T-helper 1 cell (primary cell): ENCODE data around the gene MUC4.
"Not testable (repeated sequence)": the region's sequence is repeated elsewhere in the genome, so short reads cannot be mapped to it uniquely, and the experiment has no call there.

Experiments
- DNase-seq, 5 donors: peaks; one replicate each; pipeline ENCODE4 v3.0.0-alpha.2; 2012 to 2020

The MUC4 gene

DNA sequence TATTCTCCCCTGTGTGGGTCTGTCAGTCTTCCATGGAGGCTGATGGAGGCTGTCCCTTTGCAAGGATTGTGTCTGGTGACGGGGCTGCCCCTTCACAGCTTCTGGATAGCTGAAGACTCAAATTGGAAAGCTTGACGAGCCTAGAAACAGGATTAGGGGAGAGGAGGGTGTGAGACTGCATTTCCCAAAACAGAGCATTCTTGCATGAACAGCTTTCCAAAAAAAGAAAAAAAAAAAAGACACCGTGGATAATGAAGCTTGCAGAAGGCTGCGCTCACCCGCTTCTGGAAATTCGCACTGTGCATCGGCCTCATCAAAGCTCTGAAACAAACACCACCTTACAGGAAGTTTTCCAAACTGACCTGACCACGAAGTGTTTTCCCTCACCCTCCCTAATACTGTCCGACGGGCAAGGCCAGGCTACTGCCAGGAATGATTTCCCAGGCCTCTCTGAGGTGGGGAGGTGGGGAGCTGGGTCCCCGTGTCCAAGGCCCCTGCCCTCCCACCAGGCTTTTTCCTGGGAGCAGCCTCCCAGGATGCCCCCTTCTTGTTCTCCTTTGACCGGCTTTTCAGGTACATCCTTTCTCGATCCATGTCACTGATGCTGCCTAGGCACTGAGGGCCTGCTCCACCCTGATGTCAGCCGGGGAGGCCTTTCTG lies 24.9 kb upstream of the MUC4 start:
- DNase-seq: no peak

DNA sequence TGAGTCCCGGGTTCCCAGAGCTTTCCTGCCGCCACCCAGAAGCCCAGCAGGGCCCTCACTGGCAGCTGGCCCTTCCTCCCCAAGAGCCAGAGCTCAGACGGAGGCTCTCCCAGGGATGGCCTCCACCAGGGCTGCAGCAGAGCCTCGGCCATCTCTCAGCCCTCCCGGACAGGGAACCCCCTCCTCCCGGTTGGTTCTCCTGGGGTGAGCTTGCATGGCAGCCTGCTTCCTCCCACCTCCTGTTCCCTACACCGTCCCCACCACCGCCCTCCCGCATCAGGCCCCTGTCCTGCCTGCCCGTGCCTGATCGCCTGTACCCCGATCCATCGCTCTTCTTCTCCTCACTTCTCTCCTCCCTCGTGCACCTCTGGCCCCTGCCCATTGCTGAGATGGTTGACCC lies 24.1 kb upstream of the MUC4 start:
- no peak for DNase-seq

DNA sequence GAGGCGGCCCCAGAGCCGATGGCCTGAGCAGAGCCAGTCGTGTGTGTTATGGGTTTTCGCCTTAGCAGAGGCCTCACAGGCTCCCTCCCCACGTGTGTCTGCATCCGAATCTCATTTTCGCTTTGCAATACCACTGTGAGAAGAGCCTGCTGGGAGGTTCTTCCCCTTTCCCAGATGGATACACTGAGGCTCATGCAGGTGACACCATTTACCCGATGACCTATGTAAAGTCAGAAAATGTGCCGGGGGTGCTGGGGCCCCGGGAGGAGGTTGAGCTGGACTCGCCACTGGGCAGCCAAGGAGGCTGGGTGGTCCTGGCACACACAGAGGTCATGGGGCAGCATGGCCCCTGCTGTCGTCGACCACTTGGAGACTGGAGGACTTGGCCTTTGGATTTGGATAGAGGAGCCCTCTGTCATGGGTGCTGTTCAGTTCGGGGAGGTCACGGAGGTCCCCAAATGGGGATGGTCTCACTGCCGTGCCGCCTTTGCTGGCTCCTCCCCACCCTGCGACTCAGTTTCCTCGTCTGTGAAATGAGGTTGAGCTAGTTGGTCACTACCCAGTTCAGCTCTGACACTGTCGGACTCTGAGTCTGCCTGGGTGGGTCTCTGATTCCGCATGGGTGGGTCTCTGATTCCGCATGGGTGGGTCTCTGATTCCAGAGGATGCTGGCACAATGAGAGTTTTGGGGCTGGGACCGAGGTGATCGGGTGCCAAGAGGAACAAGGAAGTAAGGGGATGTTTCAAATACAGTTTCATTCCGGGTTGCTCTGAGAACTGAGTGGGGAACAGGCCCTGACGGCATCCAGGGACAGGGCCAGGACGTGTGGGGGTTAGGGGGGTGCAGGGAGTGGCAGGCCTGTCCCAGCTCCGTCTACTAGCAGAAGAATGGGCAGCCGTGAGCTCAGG lies 23.2 kb upstream of the MUC4 start:
- DNase-seq: no peak

DNA sequence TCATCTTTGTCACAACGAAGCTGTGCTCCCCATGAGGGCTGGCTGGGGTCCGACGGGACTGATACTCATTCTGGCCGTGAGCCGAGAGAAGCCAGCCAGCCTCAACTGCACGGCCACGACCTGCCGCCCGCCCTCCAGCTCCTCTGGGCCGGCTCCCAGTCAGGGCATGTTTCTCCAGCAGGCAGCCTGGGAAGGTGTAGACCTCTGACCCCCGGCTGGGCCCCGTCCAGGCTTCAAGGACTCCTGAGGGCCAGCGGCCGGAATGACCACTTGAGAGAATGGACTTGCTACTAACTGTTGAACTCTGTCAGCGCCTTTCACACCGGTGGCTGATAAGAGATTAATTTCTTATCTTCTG lies 18.1 kb upstream of the MUC4 start:
- no peak for DNase-seq

DNA sequence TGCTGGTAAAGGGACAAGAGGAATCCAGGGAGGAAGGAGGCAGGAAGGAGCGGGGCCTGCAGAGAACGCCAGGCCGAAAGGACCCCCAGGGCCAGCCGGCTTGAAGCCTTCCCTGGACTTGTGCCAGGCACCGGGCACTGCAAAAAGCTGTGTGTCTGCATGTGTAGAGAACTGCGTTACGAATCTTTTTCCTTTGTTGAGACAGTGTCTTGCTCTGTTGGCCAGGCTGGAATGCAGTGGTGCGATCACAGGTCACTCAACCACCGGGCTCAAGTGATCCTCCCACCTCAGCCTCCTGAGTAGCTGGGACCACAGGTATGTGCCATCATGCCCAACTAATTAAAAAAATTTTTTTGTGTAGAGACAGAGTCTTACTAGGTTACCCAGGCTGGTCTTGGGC lies 17.0 kb upstream of the MUC4 start:
- DNase-seq: no peak

DNA sequence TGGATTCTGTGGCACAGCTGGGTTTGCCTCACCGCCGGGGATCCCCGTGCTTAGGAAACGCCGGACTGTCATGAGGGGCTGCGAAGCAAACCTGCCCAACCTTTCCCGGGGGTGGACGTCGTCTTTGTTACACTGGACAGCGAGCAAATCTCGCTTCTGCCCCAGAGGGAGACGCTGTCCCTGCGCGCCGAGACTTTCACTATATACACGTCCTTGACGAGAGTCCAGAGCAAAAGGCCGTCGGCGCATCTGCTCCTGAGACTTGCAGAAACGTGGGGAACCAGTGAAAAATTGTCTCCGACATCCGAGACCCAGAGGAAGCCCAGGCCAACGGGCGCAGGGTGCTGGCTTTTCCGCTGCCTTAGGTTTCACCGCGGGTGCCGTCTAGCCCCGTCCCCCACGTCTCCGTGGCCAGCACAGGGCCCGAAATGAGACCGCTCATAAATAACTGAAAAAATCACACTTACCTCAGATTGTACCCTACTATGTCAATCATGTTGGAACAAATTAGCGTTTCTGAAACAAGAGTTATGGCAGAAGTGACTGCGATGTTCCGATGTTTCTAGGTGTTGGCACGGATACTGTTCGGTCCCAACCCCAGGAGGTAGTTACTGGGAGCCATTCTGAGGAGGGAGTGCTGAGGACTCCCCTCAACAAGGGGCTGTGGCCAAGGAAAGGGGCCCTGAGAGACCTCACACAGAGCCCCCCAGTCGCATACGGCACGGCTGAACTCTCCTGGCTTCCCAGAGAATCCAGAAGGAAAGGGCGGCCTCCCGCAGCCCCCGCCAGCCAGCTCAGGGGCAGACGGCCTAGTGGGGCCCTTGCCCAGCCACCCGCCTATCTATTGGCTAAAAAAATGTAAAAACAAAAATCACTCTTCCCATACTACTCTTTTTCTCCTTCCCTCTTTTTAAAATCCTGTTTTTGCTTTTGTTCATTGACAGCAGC lies 14.4 kb upstream of the MUC4 start:
- no peak for DNase-seq

DNA sequence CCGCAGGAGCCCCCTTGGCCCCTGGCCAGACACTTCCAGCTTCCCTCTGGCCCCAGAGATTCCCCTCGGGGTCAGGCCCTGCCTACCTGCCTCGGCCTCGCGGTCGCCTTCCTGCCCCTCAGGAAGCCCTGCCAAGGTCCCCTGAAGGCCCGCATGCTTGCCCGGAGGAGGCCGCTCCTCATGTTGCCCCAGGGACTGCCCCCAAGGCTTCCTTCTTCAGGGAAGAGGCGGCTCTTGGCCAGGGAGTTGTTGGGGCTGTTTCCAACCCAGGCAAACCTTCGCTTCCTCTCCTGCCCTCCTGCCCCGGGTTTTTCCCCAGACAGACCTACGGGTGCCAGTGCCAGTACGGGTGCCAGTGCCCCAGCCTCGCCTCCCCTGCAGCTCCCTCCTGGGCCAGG lies 13.5 kb upstream of the MUC4 start:
- no peak for DNase-seq

DNA sequence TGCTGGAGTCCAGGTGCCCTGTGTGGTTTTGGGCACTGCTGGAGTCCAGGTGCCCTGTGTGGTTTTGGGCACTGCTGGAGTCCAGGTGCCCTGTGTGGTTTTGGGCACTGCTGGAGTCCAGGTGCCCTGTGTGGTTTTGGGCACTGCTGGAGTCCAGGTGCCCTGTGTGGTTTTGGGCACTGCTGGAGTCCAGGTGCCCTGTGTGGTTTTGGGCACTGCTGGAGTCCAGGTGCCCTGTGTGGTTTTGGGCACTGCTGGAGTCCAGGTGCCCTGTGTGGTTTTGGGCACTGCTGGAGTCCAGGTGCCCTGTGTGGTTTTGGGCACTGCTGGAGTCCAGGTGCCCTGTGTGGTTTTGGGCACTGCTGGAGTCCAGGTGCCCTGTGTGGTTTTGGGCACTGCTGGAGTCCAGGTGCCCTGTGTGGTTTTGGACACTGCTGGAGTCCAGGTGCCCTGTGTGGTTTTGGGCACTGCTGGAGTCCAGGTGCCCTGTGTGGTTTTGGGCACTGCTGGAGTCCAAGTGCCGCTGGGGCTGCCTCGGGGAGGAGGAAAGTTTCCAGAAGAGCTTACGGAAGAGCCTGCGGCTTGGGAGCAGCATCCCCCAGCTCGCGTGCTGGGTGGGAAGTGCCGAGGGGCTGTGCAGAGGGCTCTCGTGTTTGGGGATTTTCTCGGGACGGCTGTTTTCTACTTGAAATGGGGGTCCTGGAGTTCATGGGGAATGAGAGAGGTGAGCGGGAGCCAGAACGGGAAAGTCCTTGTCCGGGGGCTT lies 12.9 kb upstream of the MUC4 start:
- DNase-seq: not testable (repeated sequence)

DNA sequence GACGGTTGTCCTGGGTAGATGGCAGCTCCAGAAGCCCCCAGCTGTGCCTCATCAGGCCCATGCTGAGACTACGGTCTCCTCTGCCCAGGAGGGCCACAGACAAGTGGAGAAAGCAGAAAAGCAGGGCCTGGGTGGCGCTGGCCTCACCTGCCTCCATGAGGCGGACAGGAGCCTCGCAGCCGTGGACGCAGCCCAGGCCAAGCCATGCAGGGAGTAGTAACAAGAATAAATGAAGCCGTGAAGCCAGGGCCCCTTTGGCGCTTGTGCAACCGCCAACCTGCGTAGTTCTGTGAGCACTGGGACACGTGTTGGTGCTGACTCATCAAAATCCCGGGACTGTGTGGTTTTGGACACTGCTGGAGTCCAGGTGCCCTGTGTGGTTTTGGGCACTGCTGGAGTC lies 12.3 kb upstream of the MUC4 start:
- no peak for DNase-seq

DNA sequence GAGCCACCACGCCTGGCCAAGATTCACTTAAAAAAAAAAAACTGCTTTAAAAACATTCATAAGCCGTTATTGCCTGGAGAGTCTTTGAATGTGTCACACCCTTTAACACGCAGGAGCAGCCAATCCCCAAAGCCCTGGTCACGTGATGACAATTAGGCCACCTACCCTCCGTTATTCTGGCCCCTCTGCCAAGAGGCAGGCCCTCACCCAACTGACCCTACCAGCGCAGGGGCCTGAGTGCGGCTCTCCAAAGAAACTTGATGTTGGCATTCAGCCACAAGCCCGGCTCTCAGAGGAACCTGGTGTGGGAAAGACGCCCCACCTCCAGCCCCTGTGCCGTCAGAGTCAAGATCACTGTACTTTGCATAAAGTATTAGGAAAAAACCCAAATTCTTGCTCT lies 11.6 kb upstream of the MUC4 start:
- no peak for DNase-seq

DNA sequence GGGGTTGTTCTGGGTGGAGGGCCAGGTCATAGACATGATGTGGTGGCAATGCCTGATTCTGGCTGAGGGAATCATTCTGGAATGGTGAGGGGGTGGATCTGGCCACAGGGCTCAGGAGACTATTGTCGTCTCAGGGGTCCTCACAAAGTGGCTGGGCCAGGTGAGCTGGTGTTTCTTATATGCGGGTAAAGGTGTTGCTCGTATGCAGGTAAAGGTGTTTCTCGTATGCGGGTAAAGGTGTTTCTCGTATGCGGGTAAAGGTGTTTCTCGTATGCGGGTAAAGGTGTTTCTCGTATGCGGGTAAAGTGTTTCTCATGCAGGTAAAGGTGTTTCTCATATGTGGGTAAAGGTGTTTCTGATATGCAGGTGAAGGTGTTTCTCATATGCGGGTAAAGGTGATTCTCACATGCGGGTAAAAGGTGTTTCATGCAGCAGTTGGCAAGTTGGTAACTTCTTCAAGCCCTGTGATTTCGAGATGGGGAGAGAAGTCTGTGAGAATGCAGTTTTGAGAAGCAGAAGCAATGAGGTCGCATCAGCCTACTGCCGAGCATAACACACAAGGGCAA lies 10.5 kb upstream of the MUC4 start:
- DNase-seq: no peak

DNA sequence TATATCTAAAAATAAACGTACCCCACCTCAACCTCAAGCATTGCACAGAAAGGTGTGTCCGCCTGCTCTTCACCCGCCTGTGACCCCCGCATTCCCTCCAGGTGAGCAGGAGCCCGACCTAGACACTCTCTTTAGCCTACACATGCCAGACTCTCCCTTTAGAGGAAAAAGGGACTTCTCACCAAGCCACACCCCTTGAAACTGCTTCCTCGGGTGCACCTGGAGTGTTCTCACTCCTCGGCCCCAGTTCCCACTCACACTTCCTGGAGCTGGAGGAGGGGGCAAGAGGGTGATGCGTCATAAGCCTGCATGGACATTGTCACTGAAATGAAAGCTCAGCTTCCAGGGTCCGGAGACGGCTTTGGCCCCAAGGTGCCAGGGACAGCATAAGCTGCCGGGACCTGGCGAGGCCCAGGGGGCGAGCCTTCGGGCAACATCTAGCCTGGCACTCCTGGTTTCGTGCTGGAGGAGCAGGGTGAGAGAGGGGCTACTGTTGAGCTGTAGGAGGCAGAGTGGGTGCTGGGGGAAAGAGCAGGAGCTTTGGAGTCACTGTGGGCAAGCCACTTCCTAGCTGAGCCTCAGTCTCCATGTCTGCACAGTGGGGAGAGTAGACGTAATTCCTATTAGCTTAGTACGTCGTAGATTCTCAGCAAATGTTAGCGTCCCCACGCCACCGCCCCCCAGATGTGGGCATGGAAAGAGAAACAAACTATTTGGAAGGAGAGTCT lies 9.8 kb upstream of the MUC4 start:
- DNase-seq: no peak

DNA sequence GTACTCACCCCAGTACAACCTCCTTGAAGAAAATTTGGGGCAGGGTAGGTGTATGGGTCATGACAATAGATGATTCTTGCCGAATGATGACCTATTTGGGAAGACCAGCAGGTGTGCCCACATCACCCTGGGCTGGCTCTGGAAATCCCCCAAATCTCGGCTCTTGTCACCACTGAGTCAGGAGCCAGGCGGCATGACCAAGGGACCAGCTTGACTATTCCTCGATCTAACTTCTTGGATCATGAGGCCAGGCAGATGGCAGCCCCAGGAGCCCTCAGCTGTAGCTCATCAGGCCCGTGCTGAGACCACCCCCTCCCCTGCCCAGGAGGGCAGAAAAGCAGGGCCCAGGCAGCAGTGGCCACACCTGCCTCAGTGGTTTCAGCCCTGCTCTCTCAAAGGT lies 9.2 kb upstream of the MUC4 start:
- DNase-seq: no peak

DNA sequence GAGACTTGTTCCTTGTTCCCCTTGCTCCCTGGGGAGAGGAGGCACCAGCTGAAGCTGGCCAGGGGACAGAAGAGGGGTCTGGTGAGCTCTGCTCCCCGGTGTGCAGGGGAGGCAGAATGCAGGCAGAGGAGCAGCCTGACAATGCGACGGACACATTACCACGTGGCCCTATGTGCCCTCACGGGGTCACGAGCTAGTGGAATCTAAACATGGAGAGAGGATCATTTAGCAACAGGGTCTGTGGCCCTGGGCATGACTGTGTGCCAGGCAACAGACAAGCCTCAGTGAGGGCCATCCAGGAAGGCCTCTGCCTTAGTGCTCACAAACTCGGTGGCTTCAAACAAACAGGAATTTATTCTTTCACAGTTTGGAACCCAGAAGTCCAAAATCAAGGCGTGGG lies 8.5 kb upstream of the MUC4 start:
- no peak for DNase-seq

DNA sequence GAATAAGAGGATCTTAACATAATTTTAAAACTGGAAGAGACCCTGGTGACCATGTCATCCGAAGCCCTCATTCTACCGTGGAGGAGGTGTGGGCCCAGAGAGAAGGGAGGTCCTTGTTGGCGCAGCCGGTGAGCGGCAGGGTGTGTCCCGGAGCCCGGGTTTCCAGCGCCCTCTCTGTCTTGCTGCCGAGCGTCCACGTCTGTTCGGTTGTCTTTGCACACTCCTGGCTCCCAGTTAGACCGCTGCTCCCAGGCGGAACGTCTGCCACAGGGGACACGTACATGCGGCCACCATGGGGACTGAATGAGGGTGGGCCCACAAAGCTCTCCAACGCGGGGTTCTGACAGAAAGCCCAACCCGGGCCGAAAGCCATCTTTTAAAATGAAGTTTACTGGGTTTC lies 6.6 kb upstream of the MUC4 start:
- no peak for DNase-seq

DNA sequence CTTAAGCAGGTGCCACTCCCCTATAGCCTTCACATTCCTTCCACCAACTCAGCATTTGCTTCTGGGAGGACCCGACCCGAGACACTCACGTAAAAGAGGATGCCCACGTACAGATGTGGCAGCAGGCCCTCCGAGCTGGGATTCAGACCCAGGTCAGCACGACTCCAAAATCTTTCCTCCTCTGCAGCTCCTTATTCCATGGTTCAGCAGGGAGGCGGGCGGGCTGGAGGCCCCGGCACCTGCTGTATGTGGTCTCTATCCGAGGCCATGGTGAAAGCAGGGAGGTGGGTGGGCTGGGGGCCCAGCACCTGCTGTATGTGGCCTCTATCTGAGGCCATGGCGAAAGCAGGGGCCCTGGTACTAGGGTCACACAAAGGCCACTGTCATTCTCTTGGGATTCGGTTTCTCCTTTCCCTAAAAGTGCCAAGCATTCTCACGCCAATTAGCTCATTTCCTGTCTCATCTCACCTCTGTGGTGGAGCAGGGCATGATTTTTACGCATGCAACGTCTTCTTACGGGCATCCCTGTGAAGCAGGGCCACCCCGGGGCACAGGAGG lies 5.9 kb upstream of the MUC4 start:
- DNase-seq: no peak

DNA sequence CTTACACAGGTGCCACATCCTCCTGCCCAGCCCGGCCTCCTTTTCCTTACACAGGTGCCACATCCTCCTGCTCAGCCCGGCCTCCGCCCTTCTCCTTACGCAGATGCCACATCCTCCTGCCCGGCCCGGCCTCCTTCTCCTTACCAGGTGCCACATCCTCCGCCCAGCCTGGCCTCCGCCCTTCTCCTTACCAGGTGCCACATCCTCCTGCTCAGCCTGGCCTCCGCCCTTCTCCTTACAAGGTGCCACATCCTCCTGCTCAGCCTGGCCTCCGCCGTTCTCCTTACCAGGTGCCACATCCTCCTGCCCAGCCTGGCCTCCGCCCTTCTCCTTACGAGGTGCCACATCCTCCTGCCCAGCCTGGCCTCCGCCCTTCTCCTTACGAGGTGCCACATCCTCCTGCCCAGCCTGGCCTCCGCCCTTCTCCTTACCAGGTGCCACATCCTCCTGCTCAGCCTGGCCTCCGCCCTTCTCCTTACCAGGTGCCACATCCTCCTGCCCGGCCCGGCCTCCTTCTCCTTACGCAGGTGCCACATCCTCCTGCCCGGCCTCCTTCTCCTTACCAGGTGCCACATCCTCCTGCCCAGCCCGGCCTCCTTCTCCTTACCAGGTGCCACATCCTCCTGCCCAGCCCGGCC lies 4.7 kb upstream of the MUC4 start:
- DNase-seq: not testable (repeated sequence)

DNA sequence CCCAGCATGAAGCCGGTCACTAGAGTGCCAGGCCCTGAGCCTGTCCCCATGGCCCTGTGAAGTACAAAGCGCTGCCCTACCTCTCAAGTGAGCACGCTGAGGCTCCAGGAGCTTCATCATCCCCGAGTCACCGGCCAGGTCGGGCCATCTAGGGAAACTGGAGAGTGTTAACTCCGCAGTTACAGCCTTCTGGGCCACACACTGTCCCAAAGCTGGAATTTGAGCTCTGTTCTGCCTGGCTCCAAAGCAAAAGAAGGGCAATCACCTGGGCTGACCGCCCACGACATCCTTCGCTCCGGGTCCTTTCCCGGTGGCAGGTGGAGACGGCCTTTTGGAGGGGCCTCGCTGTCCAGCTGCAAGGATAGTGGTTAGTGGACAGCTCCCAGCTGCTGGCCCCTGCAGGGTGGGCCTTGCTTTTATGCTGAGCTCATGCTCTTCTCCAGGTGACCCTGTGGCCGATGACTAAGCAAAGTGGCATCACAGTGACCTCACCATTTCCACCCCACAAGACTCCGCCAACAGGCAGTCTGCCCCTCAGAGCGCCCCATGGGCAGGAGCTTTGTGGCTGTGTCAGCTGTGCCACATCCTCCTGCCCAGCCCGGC lies 3.5 kb upstream of the MUC4 start:
- DNase-seq: peak in 1 of 5 donors; percentile 66

DNA sequence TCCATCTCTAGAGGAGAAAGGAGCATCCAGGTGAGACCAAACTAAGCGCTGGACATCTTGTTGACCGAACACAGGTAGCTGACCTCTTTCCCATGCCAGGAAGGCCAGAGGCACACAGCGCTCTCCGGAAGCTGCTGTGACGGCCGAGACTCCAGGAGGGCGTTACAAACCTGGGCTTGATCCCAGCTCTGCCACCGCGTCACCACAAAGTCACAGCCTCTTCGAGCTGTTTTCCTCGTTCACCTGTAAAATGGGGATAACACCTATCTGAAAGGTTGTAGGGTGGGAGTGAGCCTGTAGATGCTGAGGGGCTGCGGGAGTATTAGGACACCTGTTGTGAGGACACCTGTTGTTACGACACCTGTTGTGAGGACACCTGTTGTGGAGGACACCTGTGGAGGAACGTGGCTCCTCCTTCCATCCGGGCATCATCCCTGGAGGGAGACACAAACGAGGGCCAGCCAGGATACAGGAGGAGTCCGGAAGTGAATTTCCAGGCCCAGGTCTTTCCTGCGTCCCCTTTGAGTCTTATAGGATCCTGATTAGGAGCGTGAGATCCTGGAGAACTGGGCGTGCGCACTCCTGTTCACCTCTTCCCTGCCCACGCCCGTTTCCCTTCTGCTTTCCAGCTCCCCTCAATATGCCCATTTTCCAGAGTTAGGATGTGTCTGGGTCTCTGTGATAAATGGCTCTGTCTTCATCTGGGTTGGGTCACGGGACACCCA lies 2.3 kb upstream of the MUC4 start:
- DNase-seq: no peak

DNA sequence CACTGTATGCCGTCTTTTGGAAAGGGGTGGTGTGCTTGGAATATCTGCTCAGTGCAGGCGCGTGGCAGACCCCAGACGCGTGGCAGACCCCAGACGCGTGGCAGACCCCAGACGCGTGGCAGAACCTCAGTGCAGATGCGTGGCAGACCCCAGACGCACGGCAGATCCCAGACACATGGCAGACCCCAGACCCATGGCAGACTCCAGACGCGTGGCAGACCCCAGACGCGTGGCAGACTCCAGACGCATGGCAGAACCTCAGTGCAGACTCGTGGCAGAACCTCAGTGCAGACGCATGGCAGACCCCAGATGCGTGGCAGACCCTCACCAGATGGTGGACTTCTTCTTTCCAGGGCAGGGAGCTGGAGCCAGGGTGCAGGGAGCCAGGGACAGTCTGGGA lies 637 bp upstream of the MUC4 start:
- DNase-seq: no peak
